ENCODE results near the gene SDSL. TPM values are rescaled to one million over a fixed set of nuclear protein-coding genes. Genes with fewer than 3 reads are reported as not detected.

The SDSL gene
- total RNA-seq, 1 experiment from 2014 or later, result 0.46 TPM

DNA sequence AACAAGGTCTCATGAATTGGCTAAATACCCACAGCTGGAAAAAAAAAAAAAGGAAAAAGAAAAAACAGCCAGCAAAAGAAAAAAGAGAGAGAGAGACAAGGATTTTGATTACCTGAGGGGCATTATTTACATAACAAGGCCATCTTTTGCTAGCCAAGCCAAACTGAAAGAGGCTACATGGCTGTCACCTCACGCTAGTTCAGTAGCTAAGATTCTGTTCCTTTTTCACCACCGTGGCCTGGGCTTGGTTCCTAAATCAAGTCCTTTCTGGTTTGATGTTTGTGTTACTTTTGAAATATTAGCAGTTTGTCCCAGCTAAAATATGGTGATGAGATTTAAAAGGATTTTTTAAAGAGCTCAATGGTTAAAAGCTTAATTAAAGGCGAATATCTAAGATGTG is 16.5 kb upstream of the SDSL start:
- Mint-ChIP-seq H3K9me3 (no peaks in the 10 kb centered on the region; a peak in 2 of 5 replicates), H3K36me3 (ENCODE audit: insufficient read depth in 1 of 3, low read depth in 3 of 3) (no peaks in the 10 kb centered on the region), H3K4me1 (peaks cover 20 to 41% of the 10 kb centered on the region in 2 experiments), H3K27ac (peak overlapping the region in 1 of 3 experiments; percentile 84; a peak in 2 of 7 replicates), H3K4me3 (no peak overlapping the region), H3K27me3 (ENCODE audit: low read depth) (peaks cover 4% of the 10 kb centered on the region)
- H4K20me1 ChIP-seq (ENCODE audit: control insufficient read depth, insufficient read depth, insufficient read length), result no peaks in the 10 kb centered on the region
- H2BK15ac ChIP-seq (ENCODE audit: low read depth, low read length), result no peak overlapping the region
- no peaks in the 10 kb centered on the region for H3K4me1 ChIP-seq (ENCODE audit: insufficient read depth, low read length)
- no peak overlapping the region for H3K4ac ChIP-seq (ENCODE audit: low read depth, low read length)
- no peaks in the 10 kb centered on the region for H3K79me1 ChIP-seq (ENCODE audit: insufficient read depth, low read depth, low read length, poor library complexity, severe bottlenecking)
- H3K14ac ChIP-seq (ENCODE audit: insufficient read depth, low read length), result no peak overlapping the region
- no peaks in the 10 kb centered on the region for H3K27me3 ChIP-seq (ENCODE audit: insufficient read depth, low read length)
- no peaks in the 10 kb centered on the region for H3K79me2 ChIP-seq (ENCODE audit: insufficient read depth, low read length)
- no peak overlapping the region for H4K91ac ChIP-seq (ENCODE audit: insufficient read length, low read depth, low read length)
- H3K9ac ChIP-seq (ENCODE audit: extremely low read depth, insufficient read length, low read length), result no peak overlapping the region
- no peak overlapping the region for H2AFZ ChIP-seq (ENCODE audit: low read length)
- no peak overlapping the region for H4K8ac ChIP-seq (replicated peaks; ENCODE audit: insufficient read length, low read depth, low read length)
- TF ChIP-seq, protein P1, sequence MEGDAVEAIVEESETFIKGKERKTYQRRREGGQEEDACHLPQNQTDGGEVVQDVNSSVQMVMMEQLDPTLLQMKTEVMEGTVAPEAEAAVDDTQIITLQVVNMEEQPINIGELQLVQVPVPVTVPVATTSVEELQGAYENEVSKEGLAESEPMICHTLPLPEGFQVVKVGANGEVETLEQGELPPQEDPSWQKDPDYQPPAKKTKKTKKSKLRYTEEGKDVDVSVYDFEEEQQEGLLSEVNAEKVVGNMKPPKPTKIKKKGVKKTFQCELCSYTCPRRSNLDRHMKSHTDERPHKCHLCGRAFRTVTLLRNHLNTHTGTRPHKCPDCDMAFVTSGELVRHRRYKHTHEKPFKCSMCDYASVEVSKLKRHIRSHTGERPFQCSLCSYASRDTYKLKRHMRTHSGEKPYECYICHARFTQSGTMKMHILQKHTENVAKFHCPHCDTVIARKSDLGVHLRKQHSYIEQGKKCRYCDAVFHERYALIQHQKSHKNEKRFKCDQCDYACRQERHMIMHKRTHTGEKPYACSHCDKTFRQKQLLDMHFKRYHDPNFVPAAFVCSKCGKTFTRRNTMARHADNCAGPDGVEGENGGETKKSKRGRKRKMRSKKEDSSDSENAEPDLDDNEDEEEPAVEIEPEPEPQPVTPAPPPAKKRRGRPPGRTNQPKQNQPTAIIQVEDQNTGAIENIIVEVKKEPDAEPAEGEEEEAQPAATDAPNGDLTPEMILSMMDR (conservative IDR thresholded peaks at IDR 0.05), result no peak
- WGBS (ENCODE audit: extremely low coverage, insufficient read length, low lambda C conversion rate), result no CpG with 5 or more reads among the region's 3 CpGs
- H3K56ac ChIP-seq (ENCODE audit: insufficient read length, low read depth, low read length), result no peak overlapping the region
- DNase-seq, result no peak
- H2BK120ac ChIP-seq (ENCODE audit: low read depth, low read length, poor library complexity, severe bottlenecking), result no peak overlapping the region
- no peak overlapping the region for H3T11ph ChIP-seq (ENCODE audit: low read length)
- no peak overlapping the region for H2BK12ac ChIP-seq (ENCODE audit: insufficient read length, low read depth, low read length)
- H3K23ac ChIP-seq (ENCODE audit: insufficient read length, low read depth, low read length), result no peak overlapping the region
- H3K9me3 ChIP-seq (ENCODE audit: control insufficient read depth, low read depth, low read length), result no peaks in the 10 kb centered on the region
- no peak overlapping the region for H3K4me2 ChIP-seq (ENCODE audit: insufficient read depth, insufficient read length, low read length)
- H3K27ac ChIP-seq (ENCODE audit: insufficient read length, low read depth, low read length), result no peak overlapping the region
- H2BK20ac ChIP-seq (ENCODE audit: low read depth, low read length, poor library complexity, severe bottlenecking), result no peak overlapping the region
- H3K23me2 ChIP-seq (ENCODE audit: insufficient read length, low read depth, low read length, poor library complexity, severe bottlenecking), result no peaks in the 10 kb centered on the region
- H2BK5ac ChIP-seq (ENCODE audit: insufficient read length, low read length), result no peak overlapping the region
- H2AK5ac ChIP-seq (ENCODE audit: insufficient read length, low read length), result no peak overlapping the region
- no peak overlapping the region for H3K18ac ChIP-seq (ENCODE audit: insufficient read length, low read depth, low read length)
- no peak overlapping the region for H4K5ac ChIP-seq (ENCODE audit: insufficient read length, low read depth, low read length)
